ENCODE data around the gene WEE2.

DNA sequence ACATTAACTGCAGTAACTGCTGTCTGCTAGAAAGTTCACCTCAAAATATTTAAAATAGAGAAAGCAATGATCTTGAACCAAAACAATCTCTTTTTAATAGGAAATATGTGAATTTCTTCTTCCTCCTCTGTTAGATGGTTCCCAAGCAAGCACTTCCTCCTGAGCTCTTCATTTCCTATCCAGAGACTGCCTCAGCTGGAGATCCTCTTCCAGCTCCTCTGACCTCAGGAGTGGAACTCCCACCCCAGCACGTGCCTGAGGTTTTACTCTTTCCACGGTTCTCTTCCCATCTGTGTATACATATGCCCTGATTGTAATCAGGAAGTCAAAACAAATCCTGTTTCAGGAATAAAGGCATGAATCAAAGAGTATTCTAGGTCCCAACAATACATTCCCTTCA, 11.8 kb upstream of the WEE2 start:
- TF ChIP-seq, protein P1, sequence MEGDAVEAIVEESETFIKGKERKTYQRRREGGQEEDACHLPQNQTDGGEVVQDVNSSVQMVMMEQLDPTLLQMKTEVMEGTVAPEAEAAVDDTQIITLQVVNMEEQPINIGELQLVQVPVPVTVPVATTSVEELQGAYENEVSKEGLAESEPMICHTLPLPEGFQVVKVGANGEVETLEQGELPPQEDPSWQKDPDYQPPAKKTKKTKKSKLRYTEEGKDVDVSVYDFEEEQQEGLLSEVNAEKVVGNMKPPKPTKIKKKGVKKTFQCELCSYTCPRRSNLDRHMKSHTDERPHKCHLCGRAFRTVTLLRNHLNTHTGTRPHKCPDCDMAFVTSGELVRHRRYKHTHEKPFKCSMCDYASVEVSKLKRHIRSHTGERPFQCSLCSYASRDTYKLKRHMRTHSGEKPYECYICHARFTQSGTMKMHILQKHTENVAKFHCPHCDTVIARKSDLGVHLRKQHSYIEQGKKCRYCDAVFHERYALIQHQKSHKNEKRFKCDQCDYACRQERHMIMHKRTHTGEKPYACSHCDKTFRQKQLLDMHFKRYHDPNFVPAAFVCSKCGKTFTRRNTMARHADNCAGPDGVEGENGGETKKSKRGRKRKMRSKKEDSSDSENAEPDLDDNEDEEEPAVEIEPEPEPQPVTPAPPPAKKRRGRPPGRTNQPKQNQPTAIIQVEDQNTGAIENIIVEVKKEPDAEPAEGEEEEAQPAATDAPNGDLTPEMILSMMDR (IDR thresholded peaks at IDR 0.05): no peak
- no peak for TF ChIP-seq POLR2A (IDR thresholded peaks at IDR 0.05)

All from breast epithelium (tissue), 3 donors.